Activated gamma-delta T cell treated with Interleukin-2 at 50 U/mL for 16 hours (primary cell): ENCODE results near the gene ELMO1.

Source experiments
- DNase-seq: peaks from one replicate; pipeline ENCODE4 v3.0.0-alpha.2; 2020

The ELMO1 gene

DNA sequence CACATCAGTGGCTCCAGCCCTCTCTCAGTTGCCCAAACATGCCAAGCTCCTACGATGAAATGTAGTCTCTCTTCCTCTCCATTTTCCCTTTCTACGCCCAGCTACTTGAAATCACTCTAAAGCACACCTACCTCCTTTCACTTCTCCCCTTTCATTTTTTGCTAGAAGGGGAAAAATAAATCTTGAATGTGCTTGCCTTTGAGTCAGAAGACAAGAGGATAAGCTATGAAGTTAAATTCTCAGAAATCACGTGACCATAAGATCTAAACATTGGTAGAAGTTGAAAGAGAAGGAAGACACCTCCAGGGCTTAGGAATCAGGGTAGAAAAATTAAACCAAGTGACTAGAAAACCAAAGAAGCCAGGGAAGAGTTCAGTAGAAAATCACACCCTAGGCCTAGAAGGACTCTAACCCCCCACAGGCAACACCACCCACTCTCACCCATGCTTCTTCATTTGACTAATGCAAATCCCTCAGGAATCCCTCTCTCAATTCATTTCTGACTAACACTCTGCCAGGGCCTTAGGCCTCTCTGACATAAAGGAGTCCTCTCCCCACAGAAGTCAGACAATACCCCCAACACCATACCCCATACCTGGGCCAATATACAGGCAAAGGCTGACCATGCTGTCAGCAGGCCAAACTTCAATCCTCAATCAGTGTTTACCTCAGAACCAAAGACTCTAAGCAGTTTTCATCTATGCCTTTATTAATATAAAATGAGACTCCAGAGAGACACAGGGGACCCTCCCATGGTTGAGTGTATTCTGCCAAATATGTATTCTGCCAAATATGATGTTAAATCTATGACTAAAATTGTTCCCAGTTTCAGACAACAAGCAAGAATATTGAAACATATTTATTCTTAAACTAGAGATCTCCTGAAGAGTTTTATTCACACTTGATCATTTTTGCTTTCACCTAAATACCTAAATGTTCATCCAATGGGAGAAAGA, 84.8 kb downstream of the ELMO1 start:
- DNase-seq, result no peak

- no peak for DNase-seq
These were observed 85.9 kb downstream of the ELMO1 start for GRCh38 chr7:37362802-37363201.

DNA sequence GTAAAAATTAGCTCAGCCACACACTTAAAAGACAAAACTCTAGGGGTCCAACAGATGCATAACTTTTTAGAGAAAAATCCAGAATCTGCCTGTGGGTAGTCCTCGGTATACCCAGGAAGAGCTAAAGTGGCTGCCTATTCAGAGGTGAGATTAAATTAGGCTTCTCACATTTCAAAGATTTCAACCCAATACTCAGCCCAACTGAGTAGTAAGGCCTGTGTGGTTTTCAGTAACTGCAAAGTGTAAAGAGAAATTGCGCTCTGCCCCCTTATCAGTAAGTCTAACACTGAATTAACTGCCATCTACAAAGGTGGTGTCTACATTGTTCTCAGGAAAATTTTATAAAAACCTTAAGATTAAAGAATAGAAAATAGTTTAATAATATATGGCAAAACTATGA, 88.2 kb downstream of the ELMO1 start:
- DNase-seq, result no peak

DNA sequence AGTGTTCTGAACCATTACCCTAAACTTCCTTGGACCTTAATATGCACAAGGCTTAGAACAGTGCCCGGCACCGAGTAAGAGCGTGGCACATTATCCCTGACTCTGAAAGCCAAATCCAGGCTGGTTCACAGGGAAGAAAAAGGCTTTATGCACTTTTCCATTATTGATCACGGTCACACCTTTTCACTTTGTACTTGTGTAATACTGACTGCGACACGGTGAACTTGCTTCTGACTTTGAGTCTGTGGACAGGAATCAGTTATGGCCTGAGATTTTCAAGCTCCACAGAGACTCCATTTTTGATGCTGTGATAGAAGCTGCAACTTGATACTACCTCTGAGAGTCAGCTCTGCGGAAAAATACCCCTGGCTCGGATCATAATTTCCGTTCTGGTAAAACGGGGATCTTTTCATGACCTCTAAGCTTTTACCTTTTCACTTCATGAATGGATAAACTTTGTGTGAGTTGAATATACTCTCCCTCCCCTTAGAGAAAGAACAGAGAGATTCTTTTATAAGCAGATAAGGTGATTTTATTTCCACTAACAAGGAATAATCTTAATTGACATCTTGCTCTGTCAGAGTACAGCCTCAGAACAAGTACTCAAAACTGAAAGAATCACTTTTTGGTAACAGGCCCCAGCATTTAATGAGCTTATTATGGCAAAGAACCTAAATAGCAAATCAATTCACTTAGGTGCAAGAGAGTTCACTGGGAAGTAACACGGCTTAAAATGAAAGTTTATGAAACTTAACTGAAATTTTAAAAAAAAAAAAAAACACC, 88.8 kb downstream of the ELMO1 start:
- no peak for DNase-seq

DNA sequence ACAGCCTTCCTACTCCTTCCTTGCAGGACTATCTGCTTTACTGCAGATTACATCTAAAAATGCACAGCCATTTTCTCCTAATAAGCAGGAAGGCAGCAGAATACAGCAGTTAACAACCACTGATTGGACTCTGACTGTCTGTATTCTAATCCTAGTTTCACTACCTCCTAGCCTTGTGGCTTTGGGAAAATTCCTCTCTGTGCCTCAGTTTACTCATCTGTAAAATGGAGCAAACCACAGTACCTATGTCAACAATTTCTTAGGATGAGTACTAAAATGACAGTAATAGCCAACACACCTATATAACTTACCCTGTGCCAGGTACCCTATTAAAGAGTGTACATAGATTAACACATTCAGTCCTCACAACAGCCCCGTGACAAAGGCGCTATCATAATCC, 89.5 kb downstream of the ELMO1 start:
- DNase-seq, result no peak

- DNase-seq, result no peak
These were observed 91.0 kb downstream of the ELMO1 start for GRCh38 chr7:37357637-37357996.

GRCh38 chr7:37356911-37357636, 91.6 kb downstream of the ELMO1 start:
- no peak for DNase-seq

GRCh38 chr7:37354656-37355131, 94.0 kb downstream of the ELMO1 start:
- DNase-seq, result no peak

- no peak for DNase-seq
These were observed 94.6 kb downstream of the ELMO1 start for GRCh38 chr7:37353949-37354655.

DNA sequence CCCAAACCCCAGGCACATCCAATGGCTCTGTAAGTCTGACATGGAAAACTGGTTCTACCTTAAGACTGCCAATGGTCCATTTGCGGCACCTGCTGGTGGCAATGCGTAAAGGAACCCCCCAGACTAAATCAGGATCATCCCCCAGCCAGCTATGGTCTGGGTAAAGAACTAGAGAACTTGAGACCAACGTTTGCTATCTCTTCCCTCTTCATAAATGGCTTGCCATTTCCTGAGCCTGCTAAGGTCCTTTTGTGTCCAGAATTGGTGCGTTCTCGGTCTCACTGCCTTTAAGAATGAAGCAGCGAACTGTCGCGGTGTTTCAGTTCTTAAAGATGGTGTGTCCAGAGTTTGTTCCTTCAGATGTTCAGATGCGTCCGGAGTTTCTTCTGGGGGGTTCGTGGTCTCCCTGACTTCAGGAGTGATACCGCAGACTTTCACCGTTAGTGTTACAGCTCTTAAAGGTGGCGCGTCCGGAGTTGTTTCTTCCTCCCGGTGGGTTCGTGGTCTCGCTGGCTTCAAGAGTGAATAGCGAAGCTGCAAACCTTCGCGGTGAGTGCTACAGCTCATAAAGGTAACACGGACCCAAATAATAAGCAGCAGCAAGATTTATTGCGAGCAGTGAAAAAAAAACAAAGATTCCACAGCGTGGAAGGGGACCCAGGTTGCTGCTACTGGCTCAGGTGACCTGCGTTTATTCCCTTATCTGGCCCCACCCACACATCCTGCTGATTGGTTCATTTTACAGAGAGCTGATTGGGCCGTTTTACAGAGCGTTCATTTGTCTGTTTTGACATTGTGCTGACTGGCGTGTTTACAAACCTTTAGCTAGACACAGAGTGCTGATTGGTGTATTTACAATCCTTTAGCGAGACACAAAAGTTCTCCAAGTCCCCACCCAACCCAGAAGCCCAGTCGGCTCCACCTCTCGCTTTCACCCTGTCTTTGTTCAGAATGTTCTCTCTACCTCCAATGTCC, 95.4 kb downstream of the ELMO1 start:
- peak; percentile 63 for DNase-seq

GRCh38 chr7:37352251-37352880, 96.3 kb downstream of the ELMO1 start:
- DNase-seq, result no peak

DNA sequence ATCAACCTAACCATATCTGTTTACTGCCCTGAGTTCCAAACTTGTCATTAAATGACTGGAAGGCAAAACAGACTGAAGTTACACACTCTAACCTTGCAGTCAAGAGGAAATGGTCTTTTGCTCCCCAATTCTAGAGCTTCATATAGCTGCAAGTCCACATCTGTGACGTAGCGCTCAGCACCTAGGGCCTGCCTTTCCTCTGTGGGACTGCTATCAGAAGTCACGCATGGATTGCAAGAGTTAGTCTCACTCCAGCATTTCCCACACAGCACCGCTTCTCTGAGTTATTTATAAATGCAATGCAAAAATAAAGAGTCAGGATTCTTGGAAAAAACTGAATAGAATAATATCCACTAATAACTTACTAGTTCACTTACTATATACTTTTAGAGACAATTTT, 96.9 kb downstream of the ELMO1 start:
- no peak for DNase-seq

DNA sequence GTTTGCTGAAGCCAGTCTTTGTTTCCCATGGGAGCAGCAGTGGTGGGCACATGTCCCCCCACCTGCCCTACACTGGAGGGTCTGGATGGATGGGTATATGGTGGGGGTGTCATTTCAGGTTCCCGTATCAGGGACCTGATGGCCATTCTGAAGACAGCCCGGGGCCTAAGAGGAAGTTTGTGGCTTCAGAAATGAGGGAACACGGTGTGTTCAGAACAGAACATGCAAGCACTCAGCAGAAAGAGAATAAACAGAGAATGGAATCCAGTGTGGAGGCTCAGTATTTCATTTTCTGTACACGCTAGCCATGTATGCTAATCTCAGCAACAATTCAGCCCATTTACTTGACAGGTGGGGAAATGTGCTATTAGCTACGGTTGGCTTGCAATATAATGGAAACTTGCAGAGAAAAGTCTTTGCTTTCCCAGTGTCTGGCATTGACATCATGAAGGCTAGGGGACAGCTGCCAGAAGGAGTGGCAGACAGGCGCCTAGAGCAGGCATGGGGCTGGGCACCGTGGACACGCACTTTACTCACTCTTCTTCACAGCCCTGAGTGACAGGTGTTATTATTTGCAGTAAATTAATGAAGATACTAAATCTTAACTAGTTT, 98.6 kb downstream of the ELMO1 start:
- no peak for DNase-seq

GRCh38 chr7:37348982-37349381, 99.7 kb downstream of the ELMO1 start:
- DNase-seq, result no peak

- no peak for DNase-seq
These were observed 101.9 kb downstream of the ELMO1 start for GRCh38 chr7:37346761-37347160.

DNA sequence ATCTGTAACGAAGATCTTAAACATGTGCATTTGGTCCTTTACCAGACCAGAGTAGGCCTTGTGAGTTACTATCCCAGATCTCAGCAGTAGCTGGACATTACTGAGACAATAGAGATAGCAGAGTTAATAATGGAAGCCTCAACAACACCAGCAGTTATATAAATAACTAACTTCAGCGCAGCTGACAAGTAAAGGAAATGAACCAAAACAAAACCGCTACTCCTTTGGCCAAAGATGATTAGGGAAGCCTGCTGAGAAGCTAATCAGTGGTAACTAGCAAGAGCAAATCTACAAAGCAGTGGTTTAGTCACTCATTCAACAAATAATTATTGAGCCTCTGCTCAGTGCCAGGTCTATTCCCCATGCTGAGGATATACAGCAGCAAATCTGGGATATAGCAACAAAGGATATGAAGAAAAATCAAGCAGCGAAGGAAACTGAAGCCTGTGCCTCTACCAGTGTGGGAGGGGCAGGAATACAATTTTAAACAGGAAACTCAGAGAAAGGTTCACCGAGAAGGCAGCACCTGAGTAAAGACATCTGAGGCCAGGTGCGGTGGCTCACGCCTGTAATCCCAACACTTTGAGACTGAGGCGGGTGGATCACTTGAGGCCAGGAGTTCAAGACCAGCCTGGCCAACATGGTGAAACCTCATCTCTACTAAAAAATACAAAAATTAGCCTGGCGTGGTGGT, 103.6 kb downstream of the ELMO1 start:
- DNase-seq, result no peak

DNA sequence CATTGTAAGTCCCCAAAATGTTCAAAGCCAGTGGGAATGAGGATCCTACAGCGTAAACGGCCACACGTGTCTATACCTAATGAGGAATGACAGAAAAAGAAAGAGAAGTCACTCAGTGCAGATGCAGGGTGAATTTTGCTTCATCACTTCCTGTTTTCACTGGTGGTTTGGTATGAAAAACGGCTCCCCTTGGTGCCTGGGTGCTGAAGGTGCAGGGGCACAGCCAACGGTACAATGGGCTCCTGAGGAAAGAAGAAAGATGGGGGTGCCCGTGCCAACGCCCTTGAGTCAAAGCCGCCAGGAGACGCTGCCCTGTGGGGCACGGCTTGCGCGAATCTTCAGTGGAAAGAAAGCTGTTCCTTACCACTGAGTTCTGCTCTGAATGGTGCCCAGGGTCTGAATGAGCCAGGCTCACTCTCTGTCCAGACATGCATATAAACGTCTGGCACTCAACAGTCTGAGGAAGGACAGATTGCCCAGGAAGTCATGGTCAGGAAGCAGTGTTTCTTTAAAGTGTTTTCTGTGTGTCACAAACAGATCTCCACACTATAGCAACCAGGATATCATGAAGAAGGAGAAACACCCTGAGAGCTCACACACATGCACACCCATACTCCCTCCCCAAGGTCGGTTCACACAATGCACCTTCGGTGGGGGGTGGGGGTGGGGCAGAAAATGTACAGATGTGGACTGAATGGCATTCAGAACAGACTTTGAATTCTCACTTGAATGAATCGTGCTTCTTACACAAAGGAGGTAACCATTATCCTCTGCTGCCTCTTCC, 105.8 kb downstream of the ELMO1 start:
- DNase-seq, result peak; percentile 66

GRCh38 chr7:37342176-37342687, 106.4 kb downstream of the ELMO1 start:
- no peak for DNase-seq
